SH-SY5Y (cell line): Measurements from ENCODE around the gene DIS3L2.

Source experiments
- GATA2 ChIP-seq: IDR thresholded peaks from 2 replicates; pipeline ENCODE4 v1.6.1; 2011; ENCODE audit warnings: mild to moderate bottlenecking, low read depth, low read length
- GATA3 ChIP-seq: IDR thresholded peaks from 2 replicates; pipeline ENCODE4 v1.6.1; 2011; ENCODE audit warnings: low read depth, mild to moderate bottlenecking, low read length, moderate library complexity

DNA sequence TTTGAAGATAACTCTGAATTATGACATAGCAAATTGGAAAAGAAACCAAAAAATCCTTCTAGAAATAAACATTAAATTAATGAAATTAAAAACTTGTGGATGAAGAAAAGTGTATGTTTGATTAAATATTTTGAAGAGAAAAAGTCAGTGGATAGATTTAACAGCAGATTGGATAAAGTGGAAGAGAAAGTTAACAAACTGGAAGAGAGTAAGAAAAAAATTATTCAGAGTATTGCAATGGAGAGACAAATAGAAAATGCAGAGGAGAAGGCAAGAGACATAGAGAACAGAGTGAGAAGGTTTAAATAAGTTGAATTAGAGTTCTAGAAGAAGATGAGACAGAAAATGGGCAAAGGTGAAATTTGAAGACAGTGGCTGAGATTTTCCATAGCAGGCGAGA lies 162.8 kb downstream of the DIS3L2 start:
- TF ChIP-seq GATA2: no peak
- TF ChIP-seq GATA3: no peak
